ENCODE results near the gene TNFAIP2.

DNA sequence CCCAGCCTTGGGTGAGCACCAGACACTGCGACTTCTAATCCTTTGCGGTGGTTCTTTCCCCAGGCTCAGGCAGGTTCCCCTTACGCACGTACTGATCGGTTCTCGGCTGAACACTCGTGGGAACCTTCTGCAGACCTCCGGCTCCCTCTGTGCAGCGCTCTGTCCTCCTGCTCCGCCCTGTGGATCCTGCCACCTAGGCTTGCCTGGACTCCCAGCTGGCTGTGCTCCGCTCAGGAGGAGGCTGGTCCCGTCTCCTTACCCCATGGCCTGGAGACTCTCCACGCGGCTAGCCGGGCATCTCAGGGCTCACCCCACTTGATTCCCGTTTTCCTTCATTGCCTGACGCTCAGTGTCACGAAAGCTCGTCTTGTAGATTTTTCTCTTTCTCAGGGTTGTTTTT is 34.7 kb downstream of the TNFAIP2 start:
- TF ChIP-seq, protein P1, sequence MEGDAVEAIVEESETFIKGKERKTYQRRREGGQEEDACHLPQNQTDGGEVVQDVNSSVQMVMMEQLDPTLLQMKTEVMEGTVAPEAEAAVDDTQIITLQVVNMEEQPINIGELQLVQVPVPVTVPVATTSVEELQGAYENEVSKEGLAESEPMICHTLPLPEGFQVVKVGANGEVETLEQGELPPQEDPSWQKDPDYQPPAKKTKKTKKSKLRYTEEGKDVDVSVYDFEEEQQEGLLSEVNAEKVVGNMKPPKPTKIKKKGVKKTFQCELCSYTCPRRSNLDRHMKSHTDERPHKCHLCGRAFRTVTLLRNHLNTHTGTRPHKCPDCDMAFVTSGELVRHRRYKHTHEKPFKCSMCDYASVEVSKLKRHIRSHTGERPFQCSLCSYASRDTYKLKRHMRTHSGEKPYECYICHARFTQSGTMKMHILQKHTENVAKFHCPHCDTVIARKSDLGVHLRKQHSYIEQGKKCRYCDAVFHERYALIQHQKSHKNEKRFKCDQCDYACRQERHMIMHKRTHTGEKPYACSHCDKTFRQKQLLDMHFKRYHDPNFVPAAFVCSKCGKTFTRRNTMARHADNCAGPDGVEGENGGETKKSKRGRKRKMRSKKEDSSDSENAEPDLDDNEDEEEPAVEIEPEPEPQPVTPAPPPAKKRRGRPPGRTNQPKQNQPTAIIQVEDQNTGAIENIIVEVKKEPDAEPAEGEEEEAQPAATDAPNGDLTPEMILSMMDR (conservative IDR thresholded peaks at IDR 0.05; ENCODE audit: low read length) = no peak
- no peak for TF ChIP-seq EZH2phosphoT487 (IDR thresholded peaks at IDR 0.05; ENCODE audit: borderline replicate concordance, low read depth, low read length)
